HFFc6 (cell line): ENCODE measurements around the gene SNRNP40. TPM values are rescaled to one million over a fixed set of nuclear protein-coding genes. Genes with fewer than 3 reads are reported as not detected.

Source experiments
- DNase-seq: peaks from one replicate; pipeline ENCODE4 v3.0.0-alpha.2; 2018
- H3K27ac Mint-ChIP-seq: 2 replicates; pipeline ENCODE4 v1.8.0; 2020; ENCODE audit warnings: mild to moderate bottlenecking, mixed read lengths
- H3K27me3 Mint-ChIP-seq: 2 replicates; pipeline ENCODE4 v1.8.0; 2021; ENCODE audit warnings: mild to moderate bottlenecking, moderate library complexity, mixed read lengths; ENCODE audit not compliant: insufficient read depth
- H3K36me3 Mint-ChIP-seq: 2 replicates; pipeline ENCODE4 v1.8.0; 2021; ENCODE audit warnings: low read depth, mixed read lengths
- H3K4me1 Mint-ChIP-seq: 2 replicates; pipeline ENCODE4 v1.8.0; 2020; ENCODE audit warnings: low read depth, mixed read lengths
- H3K4me3 Mint-ChIP-seq: 2 replicates; pipeline ENCODE4 v1.8.0; 2020; ENCODE audit warnings: mild to moderate bottlenecking, moderate library complexity, mixed read lengths
- H3K9me3 Mint-ChIP-seq: 2 replicates; pipeline ENCODE4 v1.8.0; 2020; ENCODE audit warnings: mild to moderate bottlenecking, mixed read lengths
- CTCF ChIP-seq: fragments of 200-600 bp; sonication (generic); IDR thresholded peaks from 2 replicates; pipeline ENCODE4 v1.5.0; 2021; ENCODE audit warnings: antibody characterized with exemption, mild to moderate bottlenecking
- total RNA-seq, 6 experiments: library from RNA; stranded (reverse); fragmentation: NEBNext Ultra II Directional; extraction: Animal tissue kit (Norgen Biotek cat#: 25700); gene quantifications; 2 replicates in 1 of 6; 3 replicates in 5 of 6; pipeline ENCODE4 v1.2.3, GENCODE V29; 2021

The SNRNP40 gene
- total RNA-seq, 6 experiments from 2014 or later = 37.8 to 50.7 (median 46.1) TPM

GRCh38 chr1:31244326-31244725, 52.3 kb downstream of the SNRNP40 start:
- no peak overlapping the region for H3K4me3 Mint-ChIP-seq
- peak; percentile 5 for DNase-seq
- peaks cover 15% of the 10 kb centered on the region for H3K27me3 Mint-ChIP-seq
- no peaks in the 10 kb centered on the region for H3K9me3 Mint-ChIP-seq
- peaks cover 25% of the 10 kb centered on the region for H3K4me1 Mint-ChIP-seq
- no peak overlapping the region for H3K27ac Mint-ChIP-seq
- TF ChIP-seq CTCF = no peak
- H3K36me3 Mint-ChIP-seq = no peaks in the 10 kb centered on the region

GRCh38 chr1:31243501-31244286, 52.9 kb downstream of the SNRNP40 start:
- no peak for DNase-seq
- H3K36me3 Mint-ChIP-seq = no peaks in the 10 kb centered on the region

GRCh38 chr1:31241321-31241720, 55.3 kb downstream of the SNRNP40 start:
- no peak for TF ChIP-seq CTCF
- no peaks in the 10 kb centered on the region for H3K9me3 Mint-ChIP-seq
- no peak overlapping the region for H3K4me3 Mint-ChIP-seq
- peaks cover 32% of the 10 kb centered on the region for H3K4me1 Mint-ChIP-seq
- H3K27ac Mint-ChIP-seq = no peak overlapping the region
- H3K27me3 Mint-ChIP-seq = peaks cover 33% of the 10 kb centered on the region
- DNase-seq = no peak
- no peaks in the 10 kb centered on the region for H3K36me3 Mint-ChIP-seq

More at GRCh38 chr1:31243501-31244286, 52.9 kb downstream of the SNRNP40 start:
- H3K27me3 Mint-ChIP-seq = peaks cover 21% of the 10 kb centered on the region
- H3K4me3 Mint-ChIP-seq = no peak overlapping the region
- TF ChIP-seq CTCF = no peak
- peaks cover 30% of the 10 kb centered on the region for H3K4me1 Mint-ChIP-seq
- no peaks in the 10 kb centered on the region for H3K9me3 Mint-ChIP-seq
- H3K27ac Mint-ChIP-seq = no peak overlapping the region

- no peak for TF ChIP-seq CTCF
- peaks cover 31% of the 10 kb centered on the region for H3K27me3 Mint-ChIP-seq
- peak within 1 kb of the TSS; percentile 71 for H3K4me3 Mint-ChIP-seq
- H3K4me1 Mint-ChIP-seq = peaks cover 32% of the 10 kb centered on the region
- H3K9me3 Mint-ChIP-seq = no peaks in the 10 kb centered on the region
- H3K36me3 Mint-ChIP-seq = no peaks in the 10 kb centered on the region
- DNase-seq = no peak
- no peak within 1 kb of the TSS for H3K27ac Mint-ChIP-seq
Observed at GRCh38 chr1:31239653-31240241, 56.8 kb downstream of the SNRNP40 start, which contains the start of gene NKAIN1. NKAIN1 (minus strand) TSS chr1:31239887; CDS start chr1:31239547, 340 bp downstream.

- no peak for DNase-seq
Observed at GRCh38 chr1:31238986-31239613, 57.5 kb downstream of the SNRNP40 start.

More at GRCh38 chr1:31238986-31239613, 57.5 kb downstream of the SNRNP40 start:
- no peaks in the 10 kb centered on the region for H3K9me3 Mint-ChIP-seq
- TF ChIP-seq CTCF = no peak
- no peaks in the 10 kb centered on the region for H3K36me3 Mint-ChIP-seq
- H3K27ac Mint-ChIP-seq = no peak overlapping the region
- peaks cover 36% of the 10 kb centered on the region for H3K27me3 Mint-ChIP-seq
- peak overlapping the region; percentile 71 for H3K4me3 Mint-ChIP-seq
- H3K4me1 Mint-ChIP-seq = peaks cover 25% of the 10 kb centered on the region
